HG03442 (cell line): ENCODE measurements around the gene OR5AR1.
"Not testable (repeated sequence)": the region's sequence is repeated elsewhere in the genome, so short reads cannot be mapped to it uniquely, and the experiment has no call there.

Experiments used
- ATAC-seq: cut with Tn5 transposase; IDR thresholded peaks from one replicate; pipeline ENCODE4 v1.9.1; 2021; ENCODE audit warnings: mild to moderate bottlenecking, moderate library complexity; ENCODE audit not compliant: unreplicated experiment

OR5AR1 gene

DNA sequence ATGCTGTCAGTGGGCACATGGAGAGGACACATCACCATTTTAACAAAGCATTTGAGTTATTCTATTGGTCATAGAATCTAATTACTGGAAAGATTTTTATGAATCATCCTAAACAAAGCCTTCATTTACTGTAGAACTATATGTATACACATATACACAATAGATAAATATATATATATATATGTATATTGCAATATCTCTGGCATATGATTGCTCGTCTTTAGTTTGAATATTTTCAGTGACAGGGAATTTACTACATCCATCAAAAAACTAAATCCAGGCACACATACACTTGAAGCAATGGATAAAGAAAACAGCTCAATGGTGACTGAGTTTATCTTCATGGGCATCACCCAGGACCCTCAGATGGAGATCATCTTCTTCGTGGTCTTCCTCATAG is at the start of gene OR5AR1:
Gene OR5AR1, plus strand, starts transcription at position 301 of the 400 bp plus-strand sequence. Its CDS starts 0 bp downstream, at position 301.
- no peak for ATAC-seq

DNA sequence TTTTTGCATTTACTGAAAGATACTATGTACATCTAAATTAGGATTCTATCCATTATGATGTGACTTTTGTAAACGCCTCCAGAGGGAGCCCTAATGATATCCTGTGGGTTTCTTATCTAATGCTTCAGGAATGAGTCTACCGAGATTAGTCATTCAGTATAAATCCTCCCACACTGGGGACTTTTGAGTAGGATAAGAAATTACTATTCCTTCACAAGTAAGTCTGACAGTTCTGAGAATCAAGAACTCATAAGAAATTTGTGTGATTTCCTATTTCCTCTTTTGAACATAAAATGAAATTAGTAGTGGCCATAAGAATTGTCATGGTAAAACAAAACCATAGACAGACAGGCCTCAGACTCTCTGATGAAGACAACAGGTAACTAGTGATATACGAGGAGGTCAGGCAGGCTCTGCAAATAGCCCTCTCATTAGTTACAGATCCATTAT is 38.8 kb upstream of the OR5AR1 start:
- ATAC-seq = peak; percentile 79

DNA sequence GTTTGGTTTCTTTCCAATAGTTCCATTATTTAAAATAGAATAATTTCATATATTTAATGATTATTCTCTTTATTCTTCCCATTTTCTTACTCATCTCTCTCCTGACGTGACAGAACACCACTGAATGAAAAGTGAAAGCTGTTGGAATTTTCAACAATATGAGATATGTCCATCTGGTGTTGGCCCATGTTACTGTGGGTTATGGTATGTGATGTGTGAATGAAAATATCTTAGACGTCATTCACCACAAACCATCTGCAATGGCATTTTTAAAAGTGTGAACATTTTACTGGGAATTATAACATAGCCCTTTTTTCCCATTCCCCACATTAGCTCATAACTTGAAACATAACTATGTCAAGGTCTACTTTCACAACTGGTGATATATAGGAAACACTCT is 37.5 kb upstream of the OR5AR1 start:
- ATAC-seq = no peak

DNA sequence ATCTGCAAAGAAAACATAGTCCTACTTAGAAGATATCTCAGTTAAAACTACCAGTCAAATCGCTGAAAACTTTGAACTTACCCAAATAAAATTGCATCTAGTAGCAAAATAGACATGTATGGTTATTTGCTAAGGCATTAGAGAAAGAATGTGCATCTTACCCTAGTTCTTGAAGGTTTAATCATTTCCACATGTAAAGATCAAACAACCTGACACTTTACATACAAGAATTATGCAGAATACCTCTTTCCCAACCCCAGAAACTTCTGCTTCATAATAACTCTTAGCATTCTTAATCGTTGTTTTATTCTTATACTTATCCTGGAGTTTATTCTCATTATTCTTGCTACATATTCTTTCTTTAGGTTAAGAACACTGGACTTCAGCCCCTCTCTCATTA is 31.2 kb upstream of the OR5AR1 start:
- no peak for ATAC-seq

DNA sequence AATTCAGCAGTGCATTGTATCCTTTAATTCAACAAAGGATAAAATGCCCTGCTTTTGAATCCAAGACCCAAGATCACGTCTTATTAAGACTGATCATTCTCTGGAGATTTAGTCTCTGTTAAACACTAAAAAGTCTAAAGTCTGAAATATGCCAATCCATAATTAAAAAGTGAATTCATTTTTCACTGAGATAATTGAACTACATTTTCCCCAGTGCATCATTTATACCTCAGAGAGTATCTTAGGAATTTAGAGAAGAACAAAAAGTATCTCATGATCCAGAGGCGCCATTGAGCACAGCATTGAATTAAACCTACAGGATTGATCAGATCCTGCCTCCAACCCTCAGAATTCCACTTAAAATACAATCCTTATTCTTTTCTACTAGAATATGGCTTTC is 26.6 kb upstream of the OR5AR1 start:
- no peak for ATAC-seq

DNA sequence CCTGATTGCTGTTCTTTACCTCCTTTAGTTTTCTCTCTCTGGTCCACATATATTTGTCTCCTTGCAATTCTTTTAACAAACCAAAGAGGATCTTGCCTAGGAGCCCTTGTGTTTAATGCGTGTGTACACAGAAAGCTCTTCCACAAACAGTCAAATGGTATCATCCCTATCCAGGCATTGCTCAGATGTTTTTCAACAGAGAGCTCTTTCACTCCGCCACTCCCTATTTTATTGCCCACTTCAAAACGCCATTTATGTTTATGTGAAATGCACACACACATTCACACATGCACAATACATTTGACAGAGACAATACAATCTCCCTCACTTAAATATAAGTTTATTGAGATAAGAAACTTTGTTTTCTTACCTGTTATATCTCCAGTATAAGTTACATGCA is 26.0 kb upstream of the OR5AR1 start:
- ATAC-seq = no peak

DNA sequence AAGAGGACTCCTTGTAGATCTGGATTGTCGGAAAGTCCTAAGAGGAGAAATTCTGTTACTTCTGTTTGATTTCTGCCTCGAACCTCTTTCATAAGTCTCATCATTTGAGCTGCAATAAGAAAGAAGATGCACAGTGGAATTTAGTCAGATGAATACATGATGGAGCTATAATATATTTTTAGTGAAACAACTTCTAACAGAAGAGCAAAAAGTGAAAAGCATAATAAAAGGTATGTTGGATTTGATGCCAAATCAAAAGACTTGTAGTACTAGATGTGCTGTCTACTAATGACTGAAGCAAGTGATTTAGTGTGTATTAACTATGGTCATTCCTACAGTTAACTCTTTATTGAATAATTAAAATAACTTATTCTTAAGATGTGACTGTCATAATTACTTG is 21.1 kb upstream of the OR5AR1 start, which contains the start of gene OR5AP2:
Gene OR5AP2, minus strand, starts transcription at position 101 of the 400 bp plus-strand sequence. Its CDS starts 0 bp downstream, at position 101.
- no peak for ATAC-seq

DNA sequence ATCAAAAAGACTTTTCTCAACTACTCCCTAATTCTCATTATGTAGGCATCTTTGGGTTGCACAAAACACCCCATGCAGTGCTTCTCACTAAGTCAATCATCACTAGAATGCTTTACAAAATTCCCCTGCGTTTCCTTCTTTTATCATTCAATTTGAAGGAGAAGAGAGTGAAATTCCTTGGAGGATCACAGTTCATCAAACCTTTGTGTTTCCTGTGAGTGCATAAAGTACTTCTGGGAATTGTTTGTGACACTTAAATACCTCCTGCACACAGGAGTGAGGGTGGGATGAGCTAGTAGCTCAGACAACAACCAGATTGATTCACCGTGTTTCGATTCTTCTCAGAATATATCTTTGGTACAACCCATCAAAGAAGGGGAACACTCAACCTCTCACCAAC is 3.7 kb upstream of the OR5AR1 start:
- no peak for ATAC-seq

DNA sequence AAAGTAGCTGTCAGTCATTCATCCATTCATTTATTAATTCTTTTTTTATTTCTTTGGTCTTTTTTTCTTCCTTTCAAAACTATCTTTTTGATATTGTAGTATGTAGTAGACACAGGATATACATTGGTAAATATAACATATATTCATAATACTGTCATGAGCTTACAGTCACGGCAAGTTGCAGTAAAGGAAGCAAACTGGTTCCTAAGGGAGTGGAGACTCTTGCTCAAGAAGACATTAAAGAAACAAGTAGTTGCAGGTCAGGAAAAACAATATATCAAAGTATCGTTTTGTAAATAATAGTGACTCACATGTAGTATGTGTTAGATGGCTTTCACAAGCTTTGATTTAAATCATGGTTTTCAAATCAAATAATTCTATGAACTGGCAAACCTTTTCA is 7.5 kb downstream of the OR5AR1 start:
- no peak for ATAC-seq

DNA sequence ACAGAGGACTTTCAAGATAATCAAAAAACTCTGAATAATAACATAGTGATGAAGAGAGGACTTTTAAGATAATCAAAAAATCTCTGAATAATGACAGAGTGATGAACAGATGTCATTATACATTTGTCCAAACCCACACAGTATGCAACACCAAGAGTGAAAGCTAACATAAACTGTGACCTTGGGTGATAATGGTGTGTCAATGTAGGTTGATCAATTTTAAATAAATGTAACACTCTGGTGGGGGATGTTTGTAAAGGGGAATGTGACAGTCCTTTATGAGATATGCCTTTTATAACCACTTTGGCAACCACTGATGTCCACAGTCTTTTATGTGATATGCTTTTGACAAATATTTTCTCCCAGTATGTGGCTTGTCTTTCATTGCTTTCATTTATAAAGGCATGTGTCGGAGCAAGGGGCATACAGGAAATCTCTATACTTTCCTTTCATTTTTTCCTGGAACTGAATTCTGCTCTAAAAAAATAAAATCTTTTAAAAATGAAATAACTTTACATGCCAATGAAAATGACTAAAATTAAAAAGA is 25.1 kb downstream of the OR5AR1 start:
- ATAC-seq = no peak

DNA sequence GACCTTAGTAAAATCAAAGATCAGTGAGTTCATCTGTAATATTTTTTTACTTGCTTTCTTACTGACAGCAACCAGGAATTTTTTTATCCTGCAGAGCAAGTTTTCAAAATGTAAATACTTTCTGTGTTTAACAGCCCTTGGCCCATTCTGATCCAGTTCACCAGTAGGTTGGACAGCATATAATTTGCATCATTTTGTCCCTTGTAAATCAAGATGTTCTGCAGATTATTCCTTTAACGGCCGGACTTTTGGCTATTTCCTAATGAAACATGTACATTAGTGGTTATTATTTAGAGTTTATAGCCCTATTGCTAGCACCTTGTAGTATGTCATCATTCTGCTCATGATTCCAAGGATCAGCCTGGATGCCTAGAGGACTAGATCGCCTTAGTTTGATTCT is 27.7 kb downstream of the OR5AR1 start:
- ATAC-seq = not testable (repeated sequence)

DNA sequence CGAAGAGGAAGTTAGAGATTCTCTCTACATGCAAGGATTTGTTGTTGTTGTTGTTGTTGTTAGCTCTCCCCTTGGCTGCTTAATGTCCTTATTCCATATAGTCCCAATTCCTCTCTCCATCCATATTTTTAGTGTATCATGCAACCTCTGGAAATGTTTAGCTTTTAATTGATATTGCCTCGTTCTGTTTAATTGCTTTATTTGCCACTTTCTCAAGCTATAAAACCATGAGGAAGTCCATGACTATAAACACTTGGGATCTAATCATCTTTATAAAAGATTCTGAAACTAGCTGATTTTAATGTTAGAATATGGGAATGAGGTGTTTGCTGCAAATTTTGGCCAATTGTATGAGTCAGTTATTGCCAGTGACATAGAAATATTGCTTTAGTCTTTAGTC is 29.9 kb downstream of the OR5AR1 start:
- ATAC-seq = no peak

DNA sequence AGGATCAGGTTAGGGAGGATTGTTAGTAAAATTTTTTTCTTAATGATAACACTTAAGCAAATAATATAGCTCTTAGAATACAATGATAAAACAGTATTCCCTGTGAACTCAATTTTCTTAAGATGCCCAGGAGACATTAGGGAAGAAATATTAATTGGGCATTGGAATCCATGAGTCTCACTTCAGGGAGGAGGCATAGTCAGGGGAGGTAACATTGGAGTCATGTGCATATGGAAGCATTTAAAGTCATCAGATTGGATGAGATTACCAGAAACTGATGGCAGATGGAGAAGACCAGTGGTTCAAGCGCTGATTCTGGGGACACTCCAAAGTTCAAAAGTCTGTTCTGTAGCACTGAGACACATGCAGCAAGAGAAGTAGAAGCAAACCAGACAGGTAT is 35.3 kb downstream of the OR5AR1 start, which contains the start of gene OR9G1:
Gene OR9G1, plus strand, starts transcription at position 301 of the 400 bp plus-strand sequence. CDS start 1,293 bp downstream, outside the sequence.
- ATAC-seq = no peak

DNA sequence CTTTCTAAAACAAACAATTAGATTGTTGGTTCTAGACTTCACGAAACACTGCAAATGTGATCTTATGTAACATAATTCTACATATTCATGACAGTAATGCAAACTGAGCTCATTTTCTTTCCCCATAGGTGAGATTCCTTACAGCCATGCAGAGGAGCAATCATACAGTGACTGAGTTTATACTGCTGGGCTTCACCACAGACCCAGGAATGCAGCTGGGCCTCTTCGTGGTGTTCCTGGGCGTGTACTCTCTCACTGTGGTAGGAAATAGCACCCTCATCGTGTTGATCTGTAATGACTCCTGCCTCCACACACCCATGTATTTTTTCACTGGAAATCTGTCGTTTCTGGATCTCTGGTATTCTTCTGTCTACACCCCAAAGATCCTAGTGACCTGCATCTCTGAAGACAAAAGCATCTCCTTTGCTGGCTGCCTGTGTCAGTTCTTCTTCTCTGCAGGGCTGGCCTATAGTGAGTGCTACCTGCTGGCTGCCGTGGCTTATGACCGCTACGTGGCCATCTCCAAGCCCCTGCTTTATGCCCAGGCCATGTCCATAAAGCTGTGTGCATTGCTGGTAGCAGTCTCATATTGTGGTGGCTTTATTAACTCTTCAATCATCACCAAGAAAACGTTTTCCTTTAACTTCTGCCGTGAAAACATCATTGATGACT is 36.9 kb downstream of the OR5AR1 start:
- no peak for ATAC-seq

DNA sequence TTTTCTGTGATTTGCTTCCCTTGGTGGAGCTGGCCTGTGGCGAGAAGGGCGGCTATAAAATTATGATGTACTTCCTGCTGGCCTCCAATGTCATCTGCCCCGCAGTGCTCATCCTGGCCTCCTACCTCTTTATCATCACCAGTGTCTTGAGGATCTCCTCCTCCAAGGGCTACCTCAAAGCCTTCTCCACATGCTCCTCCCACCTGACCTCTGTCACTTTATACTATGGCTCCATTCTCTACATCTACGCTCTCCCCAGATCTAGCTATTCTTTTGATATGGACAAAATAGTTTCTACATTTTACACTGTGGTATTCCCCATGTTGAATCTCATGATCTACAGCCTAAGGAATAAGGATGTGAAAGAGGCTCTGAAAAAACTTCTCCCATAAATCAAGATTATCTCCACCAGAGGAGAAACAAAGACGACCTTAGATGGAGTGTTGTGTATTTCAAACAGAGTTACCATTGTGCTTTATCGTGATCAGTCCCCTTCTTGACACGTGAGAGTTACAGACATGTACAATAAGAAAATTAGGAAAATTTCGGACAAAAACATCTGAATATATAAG is 37.5 kb downstream of the OR5AR1 start:
- no peak for ATAC-seq

DNA sequence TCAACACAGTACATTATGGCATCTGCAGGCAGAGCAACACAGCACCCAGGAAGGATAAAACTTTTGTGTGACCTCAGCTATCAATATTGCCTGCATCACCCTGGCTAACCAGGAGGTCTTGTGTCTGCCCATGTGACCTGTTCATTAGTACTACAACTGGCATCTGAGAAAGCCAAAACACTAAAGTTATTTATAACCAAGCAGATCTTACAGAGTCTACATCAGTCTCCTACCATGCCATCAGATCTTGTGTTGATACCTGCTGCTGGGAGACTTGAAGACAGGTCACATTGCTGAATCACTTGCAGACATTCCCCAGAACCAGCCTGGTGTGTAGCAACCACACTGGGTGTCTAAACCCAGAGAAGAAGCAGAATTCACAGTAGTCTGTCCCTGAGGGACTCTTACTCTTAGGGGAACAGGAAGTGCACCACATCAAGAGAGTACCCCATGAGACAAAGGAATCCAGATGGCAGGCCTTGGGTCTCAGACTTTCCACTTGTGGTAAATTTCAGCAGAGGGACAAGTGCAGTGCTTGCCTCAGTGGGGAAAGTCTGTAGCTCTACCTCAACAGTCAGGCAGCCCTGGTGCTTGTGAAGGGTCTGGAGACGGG is 42.4 kb downstream of the OR5AR1 start:
- no peak for ATAC-seq

DNA sequence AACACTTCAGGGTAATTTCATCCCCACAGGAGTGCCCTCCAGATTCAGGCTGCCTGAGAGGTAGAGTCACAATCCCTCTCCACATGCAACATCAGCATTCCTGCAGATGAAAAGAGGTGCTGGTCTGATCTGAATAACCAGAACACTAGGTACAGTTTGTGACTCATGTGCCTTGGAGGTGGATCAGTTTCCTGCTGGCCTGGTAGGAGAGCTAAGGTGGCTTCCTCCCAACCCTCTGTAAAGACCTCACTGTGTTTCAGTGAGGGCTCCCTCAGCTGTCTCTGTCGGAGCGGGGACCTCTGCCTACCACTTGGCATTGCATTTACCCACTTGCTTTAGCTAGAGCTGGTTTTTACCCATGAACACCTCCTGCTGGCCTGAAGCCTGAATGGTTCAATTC is 43.0 kb downstream of the OR5AR1 start:
- ATAC-seq = no peak

DNA sequence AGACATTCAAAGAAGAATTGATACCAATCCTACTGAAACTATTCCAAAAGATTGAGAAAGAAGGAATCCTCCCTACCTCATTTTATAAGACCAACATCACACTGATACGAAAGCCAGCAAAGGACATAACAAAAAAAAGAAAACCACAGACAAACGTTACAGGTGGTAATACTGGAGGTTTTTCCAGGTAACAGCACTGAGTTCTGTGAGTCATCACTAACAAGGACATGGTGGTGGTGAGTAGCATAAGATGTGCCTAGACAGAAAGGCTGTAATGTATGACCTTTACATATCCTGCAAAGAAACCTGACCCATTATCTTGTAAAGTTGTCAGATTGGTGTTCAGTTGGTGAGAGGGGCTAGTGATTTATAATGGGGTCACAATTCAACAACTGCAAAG is 50.7 kb downstream of the OR5AR1 start:
- no peak for ATAC-seq
